Measurements from ENCODE around the gene BAX.

DNA sequence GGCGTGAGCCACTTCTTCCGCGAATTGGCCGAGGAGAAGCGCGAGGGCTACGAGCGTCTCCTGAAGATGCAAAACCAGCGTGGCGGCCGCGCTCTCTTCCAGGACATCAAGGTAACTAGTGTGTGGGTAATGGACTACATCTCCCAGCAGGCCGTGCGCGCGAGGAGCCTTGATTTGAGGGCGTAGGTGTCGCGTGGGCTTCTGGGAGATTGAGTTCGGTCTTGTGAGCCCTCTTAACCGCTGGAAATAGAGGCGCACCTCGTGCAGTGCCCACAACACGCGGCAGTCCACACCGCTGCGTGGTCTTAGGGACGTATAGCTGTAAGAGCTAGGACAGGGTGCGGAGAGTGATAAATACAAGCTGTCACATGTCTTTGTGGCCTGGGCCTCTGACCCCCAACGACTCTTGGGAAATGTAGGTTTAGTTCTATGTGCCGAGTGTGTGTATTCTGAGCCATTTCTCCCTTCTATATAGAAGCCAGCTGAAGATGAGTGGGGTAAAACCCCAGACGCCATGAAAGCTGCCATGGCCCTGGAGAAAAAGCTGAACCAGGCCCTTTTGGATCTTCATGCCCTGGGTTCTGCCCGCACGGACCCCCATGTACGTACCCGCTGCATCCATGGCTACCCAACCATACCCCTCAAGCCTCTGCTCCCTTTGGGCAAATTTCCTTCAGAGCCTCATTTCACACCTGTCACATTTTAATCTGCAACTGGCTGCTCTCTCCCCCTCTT is 11.3 kb downstream of the BAX start:
- TF ChIP-seq FOSL2 (IDR thresholded peaks at IDR 0.05) (no peak), FOSL2 (CRISPR knock-in tag; IDR thresholded peaks at IDR 0.05) (no peak), POLR2A (IDR thresholded peaks at IDR 0.05; ENCODE audit: low read length) (no peak; the same call in 1 of the 2 replicates), TFCP2L1 (CRISPR knock-in tag; IDR thresholded peaks at IDR 0.05) (0 out of 2 replicates have a peak, but pooled peaks have one; percentile 67), SMC3 (IDR thresholded peaks at IDR 0.05) (no peak), RCOR1 (IDR thresholded peaks at IDR 0.05; ENCODE audit: low read depth, low read length) (no peak)
- TF ChIP-seq, protein P1, sequence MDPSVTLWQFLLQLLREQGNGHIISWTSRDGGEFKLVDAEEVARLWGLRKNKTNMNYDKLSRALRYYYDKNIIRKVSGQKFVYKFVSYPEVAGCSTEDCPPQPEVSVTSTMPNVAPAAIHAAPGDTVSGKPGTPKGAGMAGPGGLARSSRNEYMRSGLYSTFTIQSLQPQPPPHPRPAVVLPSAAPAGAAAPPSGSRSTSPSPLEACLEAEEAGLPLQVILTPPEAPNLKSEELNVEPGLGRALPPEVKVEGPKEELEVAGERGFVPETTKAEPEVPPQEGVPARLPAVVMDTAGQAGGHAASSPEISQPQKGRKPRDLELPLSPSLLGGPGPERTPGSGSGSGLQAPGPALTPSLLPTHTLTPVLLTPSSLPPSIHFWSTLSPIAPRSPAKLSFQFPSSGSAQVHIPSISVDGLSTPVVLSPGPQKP (IDR thresholded peaks at IDR 0.05; ENCODE audit: low read depth, low read length) = no peak
- TF ChIP-seq, protein P2, sequence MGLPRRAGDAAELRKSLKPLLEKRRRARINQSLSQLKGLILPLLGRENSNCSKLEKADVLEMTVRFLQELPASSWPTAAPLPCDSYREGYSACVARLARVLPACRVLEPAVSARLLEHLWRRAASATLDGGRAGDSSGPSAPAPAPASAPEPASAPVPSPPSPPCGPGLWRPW (IDR thresholded peaks at IDR 0.05) = no peak
- TF ChIP-seq, protein P3, sequence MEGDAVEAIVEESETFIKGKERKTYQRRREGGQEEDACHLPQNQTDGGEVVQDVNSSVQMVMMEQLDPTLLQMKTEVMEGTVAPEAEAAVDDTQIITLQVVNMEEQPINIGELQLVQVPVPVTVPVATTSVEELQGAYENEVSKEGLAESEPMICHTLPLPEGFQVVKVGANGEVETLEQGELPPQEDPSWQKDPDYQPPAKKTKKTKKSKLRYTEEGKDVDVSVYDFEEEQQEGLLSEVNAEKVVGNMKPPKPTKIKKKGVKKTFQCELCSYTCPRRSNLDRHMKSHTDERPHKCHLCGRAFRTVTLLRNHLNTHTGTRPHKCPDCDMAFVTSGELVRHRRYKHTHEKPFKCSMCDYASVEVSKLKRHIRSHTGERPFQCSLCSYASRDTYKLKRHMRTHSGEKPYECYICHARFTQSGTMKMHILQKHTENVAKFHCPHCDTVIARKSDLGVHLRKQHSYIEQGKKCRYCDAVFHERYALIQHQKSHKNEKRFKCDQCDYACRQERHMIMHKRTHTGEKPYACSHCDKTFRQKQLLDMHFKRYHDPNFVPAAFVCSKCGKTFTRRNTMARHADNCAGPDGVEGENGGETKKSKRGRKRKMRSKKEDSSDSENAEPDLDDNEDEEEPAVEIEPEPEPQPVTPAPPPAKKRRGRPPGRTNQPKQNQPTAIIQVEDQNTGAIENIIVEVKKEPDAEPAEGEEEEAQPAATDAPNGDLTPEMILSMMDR (IDR thresholded peaks at IDR 0.05) = no peak
